Stimulated activated effector memory CD8-positive, alpha-beta T cell treated with anti-CD3 and anti-CD28 coated beads, Interleukin-12 subunit alpha, Interleukin-12 subunit beta, amount 100 ng/mL, for 72 hours (primary cell): ENCODE data around the gene SZT2.

Experiments
- ATAC-seq: fragments of 150-1000 bp; cut with Tn5 transposase; 2 replicates; pipeline ENCODE4 v1.10.0; 2021
- DNase-seq, 2 donors: peaks; one replicate each; pipeline ENCODE4 v3.0.0; 2021 to 2022; ENCODE audit warnings: low spot score in 2 of 2
- H3K27ac Mint-ChIP-seq: one replicate; pipeline ENCODE4 v1.8.0; 2022; ENCODE audit warnings: mild to moderate bottlenecking, mixed read lengths
- H3K36me3 Mint-ChIP-seq: one replicate; pipeline ENCODE4 v1.8.0; 2022; ENCODE audit warnings: mild to moderate bottlenecking, mixed read lengths
- H3K4me1 Mint-ChIP-seq: one replicate; pipeline ENCODE4 v1.8.0; 2022; ENCODE audit warnings: mixed read lengths
- H3K4me3 Mint-ChIP-seq: one replicate; pipeline ENCODE4 v1.8.0; 2022; ENCODE audit warnings: mild to moderate bottlenecking, mixed read lengths
- H3K9me3 Mint-ChIP-seq: one replicate; pipeline ENCODE4 v1.8.0; 2022; ENCODE audit warnings: mixed read lengths

Gene SZT2

GRCh38 chr1:43357251-43357650 is 32.4 kb upstream of the SZT2 start:
- ATAC-seq (no peak), DNase-seq (no peak)
- Mint-ChIP-seq H3K4me1 (peaks cover 36% of the 10 kb centered on the region), H3K27ac (no peak overlapping the region), H3K36me3 (peaks cover 50% of the 10 kb centered on the region), H3K4me3 (peak overlapping the region; percentile 90), H3K9me3 (no peaks in the 10 kb centered on the region)

- Mint-ChIP-seq H3K36me3 (peaks cover 59% of the 10 kb centered on the region), H3K27ac (peak overlapping the region; percentile 96), H3K4me3 (peak overlapping the region; percentile 90), H3K9me3 (no peaks in the 10 kb centered on the region), H3K4me1 (peaks cover 36% of the 10 kb centered on the region)
- peak; percentile 36 for ATAC-seq
- peak in 1 of 2 donors; percentile 61 for DNase-seq
These were observed 31.5 kb upstream of the SZT2 start for GRCh38 chr1:43358121-43358745.

GRCh38 chr1:43358746-43359693 is 30.7 kb upstream of the SZT2 start, which contains the start of gene CDC20:
Gene CDC20 (plus strand): TSS chr1:43358981. CDS start chr1:43359216, 235 bp downstream.
- Mint-ChIP-seq H3K4me1 (peaks cover 40% of the 10 kb centered on the region), H3K36me3 (peaks cover 67% of the 10 kb centered on the region)

GRCh38 chr1:43359696-43360095 is 30.0 kb upstream of the SZT2 start:
- Mint-ChIP-seq H3K36me3 (peaks cover 74% of the 10 kb centered on the region), H3K27ac (peak overlapping the region; percentile 96), H3K9me3 (no peaks in the 10 kb centered on the region), H3K4me3 (peak overlapping the region; percentile 90), H3K4me1 (peaks cover 47% of the 10 kb centered on the region)
- no peak for ATAC-seq
- no peak for DNase-seq

More at GRCh38 chr1:43358746-43359693, 30.7 kb upstream of the SZT2 start, which contains the start of gene CDC20:
- H3K27ac Mint-ChIP-seq, result peak within 1 kb of the TSS; percentile 96
- ATAC-seq (peak; percentile 99), DNase-seq (peak; percentile 96 to 99)
- H3K9me3 Mint-ChIP-seq, result no peaks in the 10 kb centered on the region
- H3K4me3 Mint-ChIP-seq, result peak within 1 kb of the TSS; percentile 90

- H3K4me3 Mint-ChIP-seq, result peak overlapping the region; percentile 90
- H3K9me3 Mint-ChIP-seq, result no peaks in the 10 kb centered on the region
- peak overlapping the region; percentile 96 for H3K27ac Mint-ChIP-seq
- peaks cover 56% of the 10 kb centered on the region for H3K4me1 Mint-ChIP-seq
- ATAC-seq (no peak), DNase-seq (no peak)
- H3K36me3 Mint-ChIP-seq, result peaks cover 83% of the 10 kb centered on the region
These were observed 29.1 kb upstream of the SZT2 start for GRCh38 chr1:43360616-43361015.

DNA sequence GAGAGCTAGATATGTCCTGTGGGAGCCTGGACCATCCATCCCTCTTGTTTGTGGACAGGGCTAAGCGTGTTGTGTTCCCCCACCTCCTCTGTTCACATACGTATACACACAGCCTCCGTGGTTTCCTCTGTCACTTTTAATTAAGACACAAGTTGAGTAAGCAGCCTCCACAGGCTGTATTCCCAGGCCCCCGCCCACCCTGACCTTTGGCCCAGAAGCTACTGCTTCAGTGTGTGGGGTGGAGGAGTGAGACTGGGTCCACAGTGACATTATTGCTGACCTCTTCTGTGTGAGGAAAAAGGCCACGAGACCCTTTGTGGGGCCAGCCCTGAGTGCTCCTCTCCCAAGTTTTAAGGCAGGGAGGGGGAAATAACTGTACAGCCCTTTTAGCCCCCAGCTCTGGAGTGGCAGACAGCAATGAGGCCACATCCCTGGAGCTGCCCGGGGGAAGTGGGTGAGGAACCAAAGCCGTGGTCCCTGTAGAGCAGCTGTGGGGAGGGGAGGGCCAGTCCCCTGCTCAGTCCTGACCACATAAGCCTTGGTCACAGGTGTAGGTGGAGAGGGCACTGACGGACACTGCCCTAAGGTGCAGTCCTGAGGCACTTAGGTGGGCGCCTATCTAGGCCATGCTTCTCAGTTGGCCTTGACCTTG is 26.3 kb upstream of the SZT2 start:
- no peak overlapping the region for H3K4me3 Mint-ChIP-seq
- no peak for DNase-seq
- peaks cover 66% of the 10 kb centered on the region for H3K4me1 Mint-ChIP-seq
- H3K36me3 Mint-ChIP-seq, result peaks cover 92% of the 10 kb centered on the region
- no peaks in the 10 kb centered on the region for H3K9me3 Mint-ChIP-seq
- peak overlapping the region; percentile 94 for H3K27ac Mint-ChIP-seq
- no peak for ATAC-seq

- Mint-ChIP-seq H3K9me3 (no peaks in the 10 kb centered on the region), H3K36me3 (peaks cover 89% of the 10 kb centered on the region), H3K4me3 (no peak overlapping the region), H3K27ac (peak overlapping the region; percentile 94), H3K4me1 (peaks cover 65% of the 10 kb centered on the region)
- no peak for ATAC-seq
- no peak for DNase-seq
These were observed 25.7 kb upstream of the SZT2 start for GRCh38 chr1:43363935-43364525.

DNA sequence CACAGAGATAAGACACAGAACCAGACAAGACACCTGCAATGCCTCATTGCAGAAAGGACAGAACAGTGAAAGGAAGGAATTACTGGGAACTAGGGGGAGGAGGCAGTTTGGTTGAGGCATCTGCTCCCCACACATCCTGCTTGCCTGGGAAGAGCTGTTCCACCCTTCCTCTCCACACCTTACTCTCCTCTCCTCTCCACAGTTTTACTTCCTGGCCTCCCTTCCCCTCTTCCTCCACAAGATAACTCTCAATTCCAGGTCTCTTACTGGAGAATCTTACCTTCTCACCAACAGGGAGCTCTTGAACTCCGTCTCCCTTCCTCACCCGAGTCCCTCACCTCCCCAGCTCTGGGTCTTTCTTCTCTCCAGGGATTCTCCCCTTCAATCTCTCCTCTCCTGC is 24.0 kb upstream of the SZT2 start:
- H3K4me1 Mint-ChIP-seq, result peaks cover 54% of the 10 kb centered on the region
- H3K4me3 Mint-ChIP-seq, result peak overlapping the region; percentile 96
- ATAC-seq (no peak), DNase-seq (no peak)
- H3K36me3 Mint-ChIP-seq, result peaks cover 72% of the 10 kb centered on the region
- peak overlapping the region; percentile 94 for H3K27ac Mint-ChIP-seq
- H3K9me3 Mint-ChIP-seq, result no peaks in the 10 kb centered on the region

GRCh38 chr1:43366179-43366578 is 23.5 kb upstream of the SZT2 start:
- Mint-ChIP-seq H3K9me3 (no peaks in the 10 kb centered on the region), H3K36me3 (peaks cover 67% of the 10 kb centered on the region), H3K4me1 (peaks cover 51% of the 10 kb centered on the region), H3K27ac (peak overlapping the region; percentile 94), H3K4me3 (peak overlapping the region; percentile 96)
- ATAC-seq, result no peak
- no peak for DNase-seq

DNA sequence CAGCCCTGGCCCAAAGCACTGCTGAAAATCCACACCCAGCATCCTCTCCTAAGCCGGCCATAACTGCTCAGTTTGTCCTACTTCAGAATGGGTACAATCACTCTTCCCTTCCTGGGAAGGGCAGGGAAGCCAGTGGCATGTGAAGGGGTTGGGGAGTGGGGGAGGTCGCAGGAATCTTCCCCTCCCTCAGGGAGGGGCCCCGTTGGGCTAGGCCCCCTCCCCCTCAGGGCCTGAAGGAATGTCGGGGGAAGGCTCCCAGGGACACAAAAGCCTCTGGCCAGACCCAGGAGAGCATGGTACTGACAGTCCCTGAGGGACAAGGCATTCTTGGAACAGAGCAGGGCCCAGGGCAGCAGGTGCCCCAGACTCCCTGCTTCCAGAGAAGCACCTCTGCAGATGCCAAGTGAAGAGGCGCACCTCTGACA is 23.1 kb upstream of the SZT2 start:
- DNase-seq, result no peak
- H3K4me3 Mint-ChIP-seq, result peak overlapping the region; percentile 96
- no peak for ATAC-seq
- H3K27ac Mint-ChIP-seq, result peak overlapping the region; percentile 94
- peaks cover 47% of the 10 kb centered on the region for H3K4me1 Mint-ChIP-seq
- peaks cover 63% of the 10 kb centered on the region for H3K36me3 Mint-ChIP-seq
- H3K9me3 Mint-ChIP-seq, result no peaks in the 10 kb centered on the region

DNA sequence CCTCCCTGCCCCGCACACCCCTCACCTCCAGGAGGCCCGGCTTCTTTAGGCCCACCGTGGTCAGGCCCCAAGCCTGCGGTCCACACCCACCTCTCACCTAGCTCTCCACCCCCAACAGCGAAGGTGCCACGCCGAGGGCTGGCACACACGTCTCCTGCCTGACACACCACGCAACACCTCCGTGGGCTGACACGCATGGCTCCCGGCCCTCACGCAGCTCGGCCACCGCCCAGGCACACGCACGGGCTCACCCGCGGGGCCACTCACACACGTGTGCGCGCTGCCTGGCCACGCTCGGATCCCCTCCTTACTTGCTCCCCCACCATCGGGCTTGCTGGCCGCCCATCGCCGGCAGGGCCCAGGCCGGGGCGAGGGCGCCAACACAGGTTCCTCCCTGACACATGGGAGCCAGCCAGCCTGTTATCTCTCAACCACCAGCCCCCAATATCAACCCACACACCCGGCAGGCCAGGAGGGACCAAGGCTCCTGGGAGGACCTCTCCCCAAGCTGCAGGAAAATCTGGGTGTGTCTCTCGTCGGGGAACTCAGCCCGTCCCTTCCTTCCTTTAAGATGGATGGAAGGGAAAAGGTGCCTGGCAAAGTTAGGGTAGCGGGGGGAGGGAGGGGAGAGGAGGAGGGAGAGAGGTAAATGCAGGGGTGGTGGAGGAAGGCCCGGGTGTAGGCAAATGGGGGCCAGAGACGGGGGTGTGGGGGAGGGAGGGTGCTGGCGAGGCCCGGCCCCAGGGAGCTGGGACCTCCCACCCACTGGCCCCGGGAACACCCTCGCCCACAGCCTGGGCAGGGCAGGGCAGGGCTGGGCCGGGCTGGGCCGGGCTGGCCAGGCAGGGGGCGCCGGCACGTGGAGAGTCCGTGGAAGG is 22.4 kb upstream of the SZT2 start:
- H3K36me3 Mint-ChIP-seq, result peaks cover 56% of the 10 kb centered on the region
- H3K4me3 Mint-ChIP-seq, result peak overlapping the region; percentile 96
- peak; percentile 69 for ATAC-seq
- no peaks in the 10 kb centered on the region for H3K9me3 Mint-ChIP-seq
- DNase-seq, result peak; percentile 18 to 72
- peak overlapping the region; percentile 94 for H3K27ac Mint-ChIP-seq
- peaks cover 47% of the 10 kb centered on the region for H3K4me1 Mint-ChIP-seq

DNA sequence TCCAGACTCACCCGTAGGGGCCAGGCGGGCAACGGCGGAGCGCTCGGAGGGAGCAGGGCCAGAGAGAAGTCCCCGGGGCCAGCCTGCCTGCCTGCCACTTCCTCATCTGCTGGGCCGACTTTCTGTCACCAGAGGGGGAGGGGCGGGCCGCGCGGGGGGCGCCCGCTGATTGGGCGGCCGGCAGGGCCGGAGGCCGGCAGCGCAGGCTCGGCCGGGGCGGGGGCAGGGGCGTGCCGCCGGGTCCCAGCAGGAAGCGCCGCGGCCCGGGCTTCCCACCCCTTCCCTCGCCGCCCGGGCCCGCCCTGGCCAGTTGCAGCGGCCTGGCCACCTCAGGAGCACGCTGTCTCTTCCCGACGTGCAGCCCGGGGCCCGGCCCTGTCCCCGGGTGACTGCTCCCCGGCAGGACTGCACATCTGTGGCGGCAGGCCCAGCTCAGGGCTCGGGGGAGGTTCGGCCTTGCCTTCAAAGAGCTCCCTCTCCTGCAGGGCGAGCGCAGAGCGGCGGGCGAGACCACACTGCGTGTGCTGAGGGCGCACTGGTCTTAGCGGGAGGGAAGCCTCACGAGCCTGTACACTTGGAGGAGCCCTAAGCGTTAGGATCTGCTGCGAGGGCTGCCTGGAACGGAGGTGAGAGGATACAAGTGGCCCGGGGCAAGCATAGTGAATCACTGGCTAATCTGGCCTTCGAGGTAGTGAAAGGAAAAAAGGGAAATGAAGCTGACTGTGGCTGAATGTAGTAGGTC is 21.6 kb upstream of the SZT2 start, which contains the start of gene ELOVL1:
Gene ELOVL1 (minus strand): TSS at position 108 of the 742 bp plus-strand sequence. CDS start 2,402 bp downstream, outside the sequence.
- DNase-seq (peak; percentile 83 to 92), ATAC-seq (peak; percentile 89)
- Mint-ChIP-seq H3K9me3 (no peaks in the 10 kb centered on the region), H3K27ac (peak within 1 kb of the TSS; percentile 94), H3K4me3 (peak within 1 kb of the TSS; percentile 96), H3K36me3 (peaks cover 48% of the 10 kb centered on the region), H3K4me1 (peaks cover 47% of the 10 kb centered on the region)

DNA sequence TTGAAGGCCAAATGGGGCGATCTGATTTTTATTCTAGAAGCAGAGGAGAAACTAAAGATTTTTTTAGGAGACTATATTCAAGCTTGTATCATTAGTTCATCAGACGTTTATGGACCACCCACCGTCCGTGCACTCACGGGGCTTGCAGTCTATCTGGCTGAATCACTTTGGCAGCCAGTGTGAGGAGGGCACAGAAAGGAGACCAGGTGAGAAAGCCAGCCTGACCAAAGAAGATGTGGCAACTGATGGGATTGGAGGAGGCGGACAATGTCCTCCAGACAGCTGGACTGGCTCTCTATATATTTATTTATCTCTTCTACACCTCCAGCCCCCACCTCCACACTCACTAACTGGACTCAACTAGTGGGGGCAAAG is 21.1 kb upstream of the SZT2 start:
- Mint-ChIP-seq H3K36me3 (peaks cover 43% of the 10 kb centered on the region), H3K4me1 (peaks cover 46% of the 10 kb centered on the region), H3K9me3 (no peaks in the 10 kb centered on the region), H3K4me3 (peak overlapping the region; percentile 96), H3K27ac (peak overlapping the region; percentile 94)
- DNase-seq (no peak), ATAC-seq (no peak)
